ENCODE measurements around the gene GALNT12. TPM values are rescaled to one million over a fixed set of nuclear protein-coding genes. Genes with fewer than 3 reads are reported as not detected.

The GALNT12 gene
- total RNA-seq, 1 donor from 2014 or later = 10.2 TPM

- DNase-seq (ENCODE audit: low read depth) = no peak
- Histone ChIP-seq H3K36me3 (ENCODE audit: control insufficient read depth, insufficient read depth, low read length) (no peaks in the 10 kb centered on the region), H3K4me3 (ENCODE audit: low read depth, low read length) (no peak overlapping the region), H3K27me3 (ENCODE audit: control insufficient read depth, insufficient read depth, low read length) (peaks cover 2% of the 10 kb centered on the region)
- TF ChIP-seq CTCF (IDR thresholded peaks at IDR 0.05; ENCODE audit: insufficient read depth, low read length, poor library complexity, severe bottlenecking) = no peak
Measured at GRCh38 chr9:98888801-98889421, 81.4 kb downstream of the GALNT12 start.

GRCh38 chr9:98890256-98890655, 82.8 kb downstream of the GALNT12 start:
- no peak for DNase-seq (ENCODE audit: low read depth)
- Histone ChIP-seq H3K36me3 (ENCODE audit: control insufficient read depth, insufficient read depth, low read length) (no peaks in the 10 kb centered on the region), H3K27me3 (ENCODE audit: control insufficient read depth, insufficient read depth, low read length) (peaks cover 2% of the 10 kb centered on the region), H3K4me3 (ENCODE audit: low read depth, low read length) (no peak overlapping the region)
- TF ChIP-seq CTCF (IDR thresholded peaks at IDR 0.05; ENCODE audit: insufficient read depth, low read length, poor library complexity, severe bottlenecking) = no peak

- no peak for DNase-seq (ENCODE audit: low read depth)
- H3K36me3 ChIP-seq (ENCODE audit: control insufficient read depth, insufficient read depth, low read length) = no peaks in the 10 kb centered on the region
- TF ChIP-seq CTCF (IDR thresholded peaks at IDR 0.05; ENCODE audit: insufficient read depth, low read length, poor library complexity, severe bottlenecking) = no peak
- peaks cover 2% of the 10 kb centered on the region for H3K27me3 ChIP-seq (ENCODE audit: control insufficient read depth, insufficient read depth, low read length)
- no peak overlapping the region for H3K4me3 ChIP-seq (ENCODE audit: low read depth, low read length)
Measured at GRCh38 chr9:98892288-98892687, 84.8 kb downstream of the GALNT12 start.

GRCh38 chr9:98892690-98893089, 85.2 kb downstream of the GALNT12 start:
- TF ChIP-seq CTCF (IDR thresholded peaks at IDR 0.05; ENCODE audit: insufficient read depth, low read length, poor library complexity, severe bottlenecking) = no peak
- DNase-seq (ENCODE audit: low read depth) = no peak
- Histone ChIP-seq H3K27me3 (ENCODE audit: control insufficient read depth, insufficient read depth, low read length) (peaks cover 2% of the 10 kb centered on the region), H3K4me3 (ENCODE audit: low read depth, low read length) (no peak overlapping the region), H3K36me3 (ENCODE audit: control insufficient read depth, insufficient read depth, low read length) (no peaks in the 10 kb centered on the region)

GRCh38 chr9:98894171-98894570, 86.7 kb downstream of the GALNT12 start:
- DNase-seq (ENCODE audit: low read depth) = no peak
- Histone ChIP-seq H3K36me3 (ENCODE audit: control insufficient read depth, insufficient read depth, low read length) (no peaks in the 10 kb centered on the region), H3K4me3 (ENCODE audit: low read depth, low read length) (no peak overlapping the region), H3K27me3 (ENCODE audit: control insufficient read depth, insufficient read depth, low read length) (no peaks in the 10 kb centered on the region)
- no peak for TF ChIP-seq CTCF (IDR thresholded peaks at IDR 0.05; ENCODE audit: insufficient read depth, low read length, poor library complexity, severe bottlenecking)

- no peak for TF ChIP-seq CTCF (IDR thresholded peaks at IDR 0.05; ENCODE audit: insufficient read depth, low read length, poor library complexity, severe bottlenecking)
Measured at GRCh38 chr9:98894761-98895160, 87.3 kb downstream of the GALNT12 start.

More at GRCh38 chr9:98894761-98895160, 87.3 kb downstream of the GALNT12 start:
- H3K27me3 ChIP-seq (ENCODE audit: control insufficient read depth, insufficient read depth, low read length) = no peaks in the 10 kb centered on the region
- no peak for DNase-seq (ENCODE audit: low read depth)
- no peaks in the 10 kb centered on the region for H3K36me3 ChIP-seq (ENCODE audit: control insufficient read depth, insufficient read depth, low read length)
- H3K4me3 ChIP-seq (ENCODE audit: low read depth, low read length) = no peak overlapping the region
